Glomerular endothelial cell (primary cell): ENCODE data around the gene LRMDA. TPM values are rescaled to one million over a fixed set of nuclear protein-coding genes. Genes with fewer than 3 reads are reported as not detected.
A peak's percentile ranks its signal among the peaks of the same experiment; 100 is the strongest.

Source experiments
- DNase-seq: peaks from one replicate; pipeline ENCODE4 v3.0.0-alpha.2; 2011; ENCODE audit warnings: low read depth, low spot score; ENCODE audit errors: extremely low read depth
- total RNA-seq: library from RNA; depleted of rRNA; stranded (reverse); fragments of >200 nt; gene quantifications from 2 replicates; pipeline ENCODE4 v1.2.3, GENCODE V29; 2015

Gene LRMDA
- total RNA-seq, 1 donor from 2014 or later = 25.7 TPM

DNA sequence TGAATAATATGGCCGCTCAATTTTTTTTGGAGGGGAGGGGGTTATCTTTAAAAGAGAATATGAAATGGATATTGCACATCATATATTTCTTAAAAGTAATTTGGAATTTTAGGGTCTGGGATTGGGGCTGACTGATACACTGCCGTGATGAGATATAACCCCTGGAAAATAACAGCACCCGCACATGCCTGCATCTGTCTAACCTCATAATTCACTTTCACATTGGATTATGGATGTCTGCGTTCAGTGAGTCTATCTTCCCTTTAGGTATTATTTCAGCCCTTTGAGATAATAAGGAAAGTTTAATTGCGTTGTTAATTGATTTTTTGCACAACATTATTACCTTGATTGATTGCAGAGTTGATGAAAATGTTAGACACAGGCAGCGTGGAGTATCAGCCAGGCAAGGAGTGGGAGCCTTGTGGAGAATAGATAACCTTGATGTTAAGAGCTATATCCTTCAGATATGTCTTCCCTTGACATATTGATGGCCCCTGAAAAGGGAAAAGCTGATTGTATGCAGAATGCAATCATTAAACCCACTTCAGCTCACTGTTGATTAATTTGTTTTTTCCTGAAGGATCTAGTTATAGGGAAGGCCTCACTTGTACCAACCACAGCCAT, 1111.0 kb downstream of the LRMDA start:
- no peak for DNase-seq

DNA sequence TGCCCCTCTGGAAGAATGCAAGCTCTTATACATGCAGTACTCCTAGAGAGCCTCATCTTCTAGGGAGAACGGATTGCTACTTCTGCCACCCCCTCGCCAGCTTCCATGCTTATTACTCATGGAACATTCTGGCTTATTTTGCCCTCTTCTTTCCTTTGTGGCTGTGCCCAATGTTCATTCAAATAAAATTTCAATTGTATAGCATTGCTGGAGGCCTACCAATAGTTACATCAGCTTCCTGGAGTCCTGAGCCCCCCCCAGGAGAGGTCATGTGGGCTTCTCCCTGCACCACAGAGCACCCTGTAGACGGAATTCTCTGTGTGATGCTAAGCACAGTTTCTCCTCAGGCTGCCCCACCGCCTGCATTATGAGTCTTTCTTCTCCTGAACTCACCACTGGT, 1112.2 kb downstream of the LRMDA start:
- DNase-seq = no peak

DNA sequence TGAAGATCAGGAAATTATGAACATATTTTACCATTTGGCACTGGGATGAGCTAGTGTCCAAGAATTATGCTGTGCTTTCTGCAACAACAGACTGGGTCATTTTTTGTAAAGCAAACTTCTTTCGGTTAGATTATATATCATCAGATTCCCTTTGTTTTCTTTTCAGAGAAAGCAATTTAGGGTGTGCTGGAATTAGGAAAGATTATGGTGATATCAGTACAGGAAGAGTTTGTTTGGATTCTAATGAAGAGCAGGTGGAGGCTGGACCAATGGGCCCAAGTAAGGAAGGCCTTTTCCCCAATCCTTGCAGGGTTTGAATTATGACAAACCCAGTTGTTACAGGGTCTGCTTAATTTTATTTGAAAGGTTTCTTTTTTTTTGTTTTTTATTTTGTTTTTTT, 1113.4 kb downstream of the LRMDA start:
- no peak for DNase-seq

DNA sequence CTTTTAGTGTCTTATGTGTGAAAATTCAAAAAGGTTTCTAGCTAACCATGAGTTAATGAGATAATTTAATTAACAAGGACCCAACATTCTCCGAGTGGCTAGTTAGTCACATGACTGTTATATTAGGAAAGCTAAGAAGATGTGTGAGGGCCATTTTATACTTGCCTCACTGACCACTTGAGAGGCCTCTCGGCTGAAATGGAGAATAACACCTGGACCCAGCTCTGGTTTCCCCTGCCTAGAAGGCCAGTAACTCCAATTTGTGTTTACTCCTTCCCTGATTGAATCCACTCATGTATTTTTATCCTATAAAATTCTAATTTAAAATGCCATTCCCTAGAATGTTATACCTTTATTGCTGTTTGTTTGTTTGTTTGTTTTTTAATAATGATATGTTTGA, 1115.0 kb downstream of the LRMDA start:
- no peak for DNase-seq

DNA sequence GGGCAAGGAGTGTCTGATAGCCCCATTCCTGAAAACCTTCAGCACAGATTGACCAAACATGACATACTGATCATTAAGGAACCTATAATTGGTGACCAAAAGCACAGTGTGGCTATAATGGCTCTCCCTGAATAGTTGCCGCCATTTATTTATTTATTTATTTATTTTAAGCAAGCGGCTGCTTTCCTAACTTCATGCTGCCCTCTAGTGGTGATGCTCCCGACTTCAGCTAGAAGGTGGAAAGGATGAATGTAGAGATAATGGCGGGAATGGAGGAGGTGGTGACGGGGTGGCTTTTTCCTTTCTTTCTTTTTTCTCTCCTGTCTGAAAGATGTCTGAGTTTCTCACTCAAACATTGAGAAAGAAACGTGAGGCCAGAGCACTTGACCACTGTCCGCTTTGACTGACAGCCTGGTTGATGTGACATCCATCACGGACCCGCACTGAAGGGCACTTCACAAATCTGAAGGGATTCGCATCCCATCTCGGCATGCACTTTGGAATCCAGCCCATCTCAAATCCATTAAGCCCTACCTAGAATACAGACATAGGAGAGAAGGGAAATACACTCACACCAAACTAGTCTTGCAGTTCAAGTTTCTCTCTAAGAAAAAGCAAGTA, 1116.0 kb downstream of the LRMDA start:
- peak; percentile 56 for DNase-seq

DNA sequence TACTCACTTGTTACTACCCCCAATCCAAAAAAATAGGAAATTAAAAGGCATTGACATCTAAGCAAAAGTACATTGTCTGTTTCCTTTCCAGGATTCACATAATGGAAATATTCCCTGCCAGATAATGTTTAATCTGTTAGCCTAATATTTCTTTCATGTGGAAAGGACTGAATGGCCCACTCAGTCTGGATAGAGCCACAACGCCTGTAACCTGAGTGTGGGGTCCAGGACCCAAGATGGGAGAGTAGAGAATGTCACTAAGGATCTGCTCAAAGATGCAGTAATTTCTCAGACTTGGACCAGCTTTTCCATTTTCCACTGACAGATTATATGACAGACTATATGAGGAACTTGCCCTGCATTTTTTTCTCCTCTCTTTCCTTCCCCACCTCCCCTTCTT, 1117.3 kb downstream of the LRMDA start:
- no peak for DNase-seq

DNA sequence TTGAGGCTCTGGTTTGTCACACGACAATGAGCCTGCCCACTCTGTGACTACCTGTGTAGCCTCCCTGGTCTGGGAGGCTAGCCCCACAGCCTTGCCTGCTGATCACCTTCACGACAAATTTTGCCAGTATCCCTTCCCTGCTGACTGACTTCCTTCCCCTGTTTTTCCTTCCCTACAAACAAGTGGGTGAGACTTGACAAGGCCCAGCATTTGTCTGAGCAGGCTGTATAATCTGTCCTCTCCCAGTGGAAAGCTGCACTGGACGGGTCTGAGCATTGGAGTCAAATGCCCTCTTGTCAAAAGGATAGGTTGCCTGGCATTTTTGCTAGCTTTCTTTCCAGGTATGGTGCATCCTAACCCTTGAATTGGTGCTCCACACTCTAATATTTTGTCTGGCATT, 1117.7 kb downstream of the LRMDA start:
- no peak for DNase-seq

DNA sequence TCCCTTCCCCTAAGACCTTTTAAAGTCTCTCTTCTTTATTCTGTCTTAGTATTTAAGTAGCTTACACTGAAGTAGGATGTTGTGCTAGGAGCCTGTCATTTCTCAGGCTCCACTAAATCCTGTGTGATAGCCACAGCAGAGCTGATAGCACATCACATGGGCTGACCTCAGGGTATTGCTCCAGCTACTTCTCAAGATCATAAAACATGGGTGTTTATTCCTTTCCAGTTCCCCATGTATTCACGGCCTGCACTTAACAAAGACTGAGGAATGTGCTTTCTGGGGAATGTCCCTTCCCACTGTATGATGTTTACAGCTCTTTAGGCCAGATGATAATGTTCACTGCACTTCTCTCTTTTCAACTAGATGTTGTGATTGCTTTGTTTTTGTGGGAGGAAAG, 1119.4 kb downstream of the LRMDA start:
- no peak for DNase-seq

DNA sequence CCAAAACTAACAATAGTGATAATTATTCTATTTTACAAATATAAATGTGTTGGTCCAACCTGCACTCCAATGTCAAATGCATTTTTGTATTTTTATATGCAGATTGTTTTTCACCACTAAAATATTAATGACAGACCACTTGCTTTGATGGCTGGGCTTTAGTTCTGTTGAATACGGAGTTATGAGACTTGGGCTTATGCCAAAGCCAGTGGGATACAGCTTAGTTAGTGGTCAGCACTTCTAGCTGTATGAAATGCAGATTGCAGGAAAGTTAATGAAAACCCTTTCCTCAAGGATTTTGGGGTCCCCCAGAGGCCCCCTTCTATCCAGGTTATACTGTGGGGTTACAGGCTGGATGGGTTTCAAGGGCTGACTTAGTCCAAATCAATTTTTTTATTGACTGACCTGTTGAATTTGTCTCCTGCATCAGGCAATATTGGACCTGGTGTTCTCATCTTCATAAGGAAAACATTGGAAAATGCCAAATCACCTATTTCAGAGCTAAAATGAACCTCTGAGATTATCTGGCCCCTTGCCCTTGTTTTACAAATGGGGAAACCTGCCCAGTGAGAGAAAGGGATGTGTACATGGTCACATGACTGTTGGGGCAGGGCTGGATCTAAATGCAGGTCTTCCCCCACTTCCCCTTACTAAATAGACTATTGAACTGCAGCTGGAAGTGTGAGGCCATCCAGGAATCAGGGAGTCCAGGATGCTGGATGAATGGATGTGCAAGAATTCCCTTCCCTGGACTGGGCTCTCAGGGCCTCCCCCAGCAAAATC, 1120.9 kb downstream of the LRMDA start:
- DNase-seq = no peak

DNA sequence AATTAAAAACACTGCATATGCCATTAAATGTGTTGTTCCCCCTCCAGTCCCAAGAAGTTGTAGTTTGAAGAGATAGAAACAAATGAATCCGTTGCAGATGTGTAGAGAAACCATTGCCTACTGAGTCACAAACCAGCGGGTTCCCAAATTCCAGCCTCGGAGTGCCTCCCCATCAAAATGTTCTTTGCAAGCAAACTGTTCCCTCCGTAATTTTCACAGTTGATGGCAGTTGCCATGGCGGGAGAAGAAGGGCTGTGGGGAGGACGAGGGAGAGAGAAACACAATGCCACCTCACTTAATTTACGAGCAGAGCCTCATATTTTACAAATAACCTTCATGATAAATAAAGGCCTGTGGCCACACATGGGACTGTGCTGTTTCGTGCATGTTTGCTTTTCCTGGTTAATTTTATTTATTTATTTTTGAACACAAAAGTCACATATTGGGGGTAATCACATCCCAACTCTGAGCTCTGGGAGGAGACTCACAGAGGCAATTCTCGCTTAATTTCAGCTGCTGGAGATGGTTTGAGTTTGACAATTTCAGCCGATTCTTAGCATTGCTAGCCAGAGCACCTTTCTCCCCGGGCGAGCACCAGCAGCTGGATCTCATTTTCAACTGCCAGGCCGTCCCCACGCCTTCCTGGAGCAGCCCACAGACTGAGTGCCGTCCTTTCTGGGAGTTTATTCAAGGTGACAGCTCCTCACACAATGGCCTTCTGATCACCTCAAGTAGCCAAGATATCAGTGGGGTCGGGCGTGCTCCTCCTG, 1122.0 kb downstream of the LRMDA start:
- no peak for DNase-seq

DNA sequence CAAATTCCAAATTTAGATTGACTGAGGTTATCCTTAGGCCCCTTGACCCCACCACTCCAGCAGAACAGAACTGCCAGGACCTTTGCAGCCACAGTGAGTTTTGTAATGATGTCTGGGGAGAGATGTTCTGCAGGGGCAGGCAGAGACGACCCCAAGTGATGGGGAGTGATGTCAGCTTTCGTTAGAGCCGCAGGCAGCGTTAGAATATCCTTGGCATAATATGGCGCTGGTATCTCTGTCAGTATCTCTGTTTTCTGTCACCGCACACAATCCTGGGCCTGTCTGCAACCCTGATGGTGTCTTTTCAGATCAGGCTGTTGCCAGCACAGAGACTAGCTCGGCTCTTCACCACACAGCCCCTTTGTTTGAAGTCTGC, 1122.6 kb downstream of the LRMDA start:
- no peak for DNase-seq

DNA sequence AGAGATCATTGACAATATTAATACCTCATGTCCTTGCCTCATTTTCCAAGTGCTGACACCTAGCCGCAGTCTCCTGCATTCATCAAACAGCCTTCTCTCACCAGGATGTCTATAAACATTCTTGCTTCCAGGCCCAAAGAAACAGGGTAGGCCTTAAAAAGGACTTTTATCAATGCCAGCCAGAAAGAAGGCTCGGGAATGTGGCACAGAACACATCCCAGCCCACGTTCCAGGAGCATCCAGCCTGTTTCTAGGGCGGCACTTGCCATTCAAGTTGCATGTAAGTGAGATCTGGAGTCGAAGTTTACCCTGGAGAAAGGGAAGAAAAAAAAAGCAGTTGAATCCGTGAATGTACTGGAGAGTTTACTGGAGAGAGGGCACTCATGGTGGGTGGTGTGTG, 1123.1 kb downstream of the LRMDA start:
- no peak for DNase-seq

DNA sequence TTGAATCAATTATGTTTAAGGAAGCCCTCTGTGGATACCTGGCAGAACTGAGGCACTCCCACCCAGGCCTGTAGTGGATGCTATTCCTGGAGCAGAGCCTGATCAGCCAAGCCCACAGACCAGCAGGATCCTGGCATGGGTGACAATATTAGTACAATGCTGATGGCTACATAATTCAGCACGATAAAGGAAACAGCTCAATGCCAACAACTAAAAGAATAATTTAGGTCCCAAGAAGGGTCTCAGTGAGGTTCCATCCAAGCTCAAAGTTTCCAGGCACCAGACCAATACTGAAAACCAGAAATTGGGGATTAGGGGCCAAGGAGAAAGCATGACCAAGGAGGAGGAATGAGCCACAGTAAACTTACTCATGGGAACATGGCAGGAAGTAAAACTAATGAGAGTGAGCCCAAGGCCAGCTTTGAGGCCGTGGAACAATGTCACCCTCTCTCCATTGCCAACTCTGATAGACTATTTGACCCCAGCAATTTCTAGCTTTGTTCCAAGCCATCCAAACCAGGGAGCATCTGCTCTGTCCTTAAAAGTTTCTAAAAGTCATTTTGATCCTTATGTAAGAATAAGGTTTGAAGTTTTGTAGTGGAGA, 1123.7 kb downstream of the LRMDA start:
- DNase-seq = no peak

DNA sequence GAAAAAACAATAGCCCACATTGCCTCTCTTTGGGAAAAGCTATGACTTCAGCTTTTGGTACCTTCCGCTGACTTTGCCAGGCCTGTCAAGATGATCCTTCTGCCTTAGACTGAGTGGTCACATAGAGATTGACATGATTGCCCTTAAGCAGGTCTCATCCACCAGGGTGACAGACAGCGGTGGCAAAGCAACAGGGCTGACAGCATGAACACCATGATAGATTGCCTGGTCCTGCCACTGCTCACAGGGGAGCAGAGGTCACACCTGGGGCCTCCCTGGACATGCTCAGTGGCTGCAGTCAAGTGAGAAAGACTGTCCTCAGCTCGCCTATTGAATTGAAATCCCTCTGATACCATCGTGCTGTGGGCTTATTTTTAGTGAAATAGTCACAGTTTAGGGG, 1125.9 kb downstream of the LRMDA start:
- DNase-seq = no peak

DNA sequence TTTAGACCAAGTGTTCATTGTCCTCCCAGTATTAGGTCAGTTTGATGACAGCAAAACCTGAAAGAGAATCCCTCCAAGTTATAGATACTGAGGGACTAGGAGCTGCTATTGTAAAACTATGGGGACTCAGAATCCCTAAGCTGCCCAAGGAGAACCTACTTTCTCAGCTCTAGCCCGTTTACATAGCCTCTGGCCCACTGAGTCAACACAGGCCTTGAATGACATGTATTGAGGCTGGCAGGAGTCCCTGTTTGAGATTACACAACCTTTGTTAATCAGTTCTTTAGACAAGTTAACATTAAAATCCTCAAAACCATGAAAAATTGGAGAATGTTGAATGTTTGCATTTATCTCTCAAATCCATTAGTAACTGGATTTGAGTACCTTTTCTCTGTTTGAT, 1127.2 kb downstream of the LRMDA start:
- DNase-seq = no peak

DNA sequence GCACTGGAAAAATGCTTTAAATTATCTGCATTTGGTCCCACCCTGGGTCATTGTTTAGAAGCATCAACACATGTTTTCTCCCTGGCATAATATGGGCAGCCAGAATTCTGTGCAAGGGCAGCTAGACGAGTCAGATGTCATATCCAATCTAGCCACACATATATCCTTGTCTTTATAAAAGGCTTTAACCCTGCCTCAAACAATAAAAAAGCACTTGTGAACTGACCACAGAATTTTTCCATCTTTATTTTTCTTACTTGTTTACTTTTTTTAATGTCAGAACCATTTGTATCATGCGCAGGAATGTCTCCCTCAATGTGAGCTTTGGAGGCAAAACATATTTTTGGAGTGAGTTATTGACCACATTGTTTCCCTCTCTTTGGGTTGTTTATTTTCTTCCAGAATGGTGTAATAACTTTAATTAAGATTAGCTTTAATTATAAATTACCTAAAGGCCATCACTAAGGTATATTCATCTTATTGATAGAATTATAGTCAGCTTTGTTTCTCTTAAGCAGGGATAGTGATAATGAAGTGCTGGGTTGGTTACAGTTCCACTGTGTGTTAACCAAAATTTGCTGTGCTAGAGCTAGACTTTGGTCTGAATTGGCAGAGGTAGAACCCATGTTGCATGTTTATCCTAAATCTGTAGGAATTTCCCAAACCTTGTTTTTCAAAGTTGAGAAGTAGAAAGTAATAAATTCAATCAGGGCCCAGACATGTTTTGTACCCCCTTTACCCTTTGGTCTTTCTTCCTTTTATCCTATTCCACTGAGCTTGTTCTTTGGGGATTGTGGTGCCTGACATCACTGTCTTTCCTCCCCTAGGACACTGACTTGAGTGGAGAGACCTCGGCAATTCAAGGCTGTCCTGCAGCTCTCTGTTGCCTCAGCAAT, 1127.8 kb downstream of the LRMDA start:
- no peak for DNase-seq

DNA sequence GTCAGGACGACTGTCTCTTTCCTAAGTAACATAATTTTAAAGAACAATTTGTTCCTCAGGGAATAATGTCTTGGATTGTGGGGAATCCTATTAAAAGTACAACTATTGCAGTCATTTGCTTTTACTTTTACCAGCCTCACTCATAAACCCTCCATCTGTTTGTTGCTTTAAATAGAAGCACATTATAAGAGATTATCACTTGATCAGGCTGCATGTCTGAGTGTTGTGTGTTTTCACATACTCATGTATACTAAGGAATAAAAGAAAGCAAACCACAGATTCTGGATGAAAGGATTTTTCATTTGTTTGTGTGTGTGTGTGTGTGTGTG, 1128.4 kb downstream of the LRMDA start:
- no peak for DNase-seq

DNA sequence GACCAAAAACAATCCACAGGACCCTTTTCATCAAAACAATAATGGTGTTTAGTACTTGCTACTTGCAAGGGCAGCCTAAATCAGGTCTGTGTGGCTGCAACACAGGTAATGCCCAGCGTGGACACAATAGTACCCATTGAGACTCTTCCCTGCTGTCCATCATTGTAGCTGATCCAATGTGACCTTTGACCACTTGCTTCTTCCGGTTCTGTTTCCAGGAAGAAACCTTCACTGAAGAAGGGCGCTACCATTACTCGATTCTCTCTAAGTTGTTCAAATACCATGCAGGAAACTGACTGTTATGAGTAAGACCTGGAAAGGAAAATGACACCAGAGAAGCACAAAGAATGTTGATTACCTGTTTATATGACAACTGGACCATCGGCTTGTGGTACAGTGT, 1128.9 kb downstream of the LRMDA start:
- DNase-seq = no peak

DNA sequence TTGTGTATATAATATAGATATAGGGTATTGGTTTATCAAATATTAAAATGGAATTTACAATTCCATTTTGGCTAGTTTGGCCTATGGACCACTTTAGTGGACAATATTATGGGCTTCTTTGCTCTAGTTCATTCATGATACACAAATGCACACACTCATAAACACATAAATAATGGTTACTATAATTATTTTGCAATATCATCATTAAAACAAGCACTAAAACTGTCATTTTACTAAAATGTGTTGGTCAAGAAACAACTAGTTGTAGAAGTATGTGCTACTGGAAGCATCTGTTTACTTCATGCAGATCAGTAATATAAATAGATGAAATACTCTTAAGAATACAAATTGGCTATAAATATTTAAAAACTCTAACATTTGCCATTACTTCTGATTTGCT, 1131.9 kb downstream of the LRMDA start:
- no peak for DNase-seq

DNA sequence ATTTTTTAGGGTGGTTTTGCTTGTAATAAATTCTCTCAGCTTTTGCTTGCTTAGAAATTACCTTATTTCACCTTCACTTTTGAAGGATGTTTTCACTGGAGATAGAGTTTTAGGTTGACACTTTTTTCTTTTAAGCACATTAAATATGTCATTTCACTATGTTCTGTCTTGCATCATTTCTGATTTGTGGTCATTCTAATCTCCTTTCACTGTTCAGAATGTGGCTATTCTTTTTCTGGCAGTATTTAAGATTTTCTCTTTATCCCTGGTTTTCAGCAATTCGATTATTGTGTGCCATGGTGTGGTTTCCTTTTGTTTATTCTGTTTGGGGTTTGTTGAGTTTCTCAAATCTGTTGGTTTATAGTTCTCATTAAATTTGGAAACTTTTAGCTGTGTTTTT, 1140.6 kb downstream of the LRMDA start:
- no peak for DNase-seq
